HG03139 (cell line): ENCODE data around the gene LSM10.
A peak's percentile ranks its signal among the peaks of the same experiment; 100 is the strongest.

Experiments used
- ATAC-seq: cut with Tn5 transposase; IDR thresholded peaks from one replicate; pipeline ENCODE4 v1.9.1; 2021; ENCODE audit not compliant: unreplicated experiment

LSM10 gene

GRCh38 chr1:36397378-36398230 is at the start of gene LSM10:
Gene LSM10, minus strand, starts transcription at chr1:36397908. Its CDS starts 3,779 bp downstream, at chr1:36394129.
- ATAC-seq, result peak; percentile 82

GRCh38 chr1:36447450-36447849 is 49.7 kb upstream of the LSM10 start:
- ATAC-seq, result no peak

GRCh38 chr1:36446746-36447145 is 49.0 kb upstream of the LSM10 start:
- no peak for ATAC-seq

GRCh38 chr1:36446271-36446670 is 48.6 kb upstream of the LSM10 start:
- ATAC-seq, result no peak

- no peak for ATAC-seq
These were observed 45.6 kb upstream of the LSM10 start for GRCh38 chr1:36443297-36443696.

- no peak for ATAC-seq
These were observed 44.6 kb upstream of the LSM10 start for GRCh38 chr1:36442337-36442736.

GRCh38 chr1:36440646-36441045 is 42.9 kb upstream of the LSM10 start:
- no peak for ATAC-seq

- ATAC-seq, result no peak
These were observed 42.3 kb upstream of the LSM10 start for GRCh38 chr1:36440044-36440443.

GRCh38 chr1:36438715-36439114 is 41.0 kb upstream of the LSM10 start:
- no peak for ATAC-seq

- no peak for ATAC-seq
These were observed 39.1 kb upstream of the LSM10 start for GRCh38 chr1:36436821-36437220.

GRCh38 chr1:36433102-36433501 is 35.4 kb upstream of the LSM10 start:
- ATAC-seq, result no peak

- no peak for ATAC-seq
These were observed 34.9 kb upstream of the LSM10 start for GRCh38 chr1:36432616-36433015.

GRCh38 chr1:36425791-36426190 is 28.1 kb upstream of the LSM10 start:
- ATAC-seq, result no peak

- ATAC-seq, result no peak
These were observed 23.9 kb upstream of the LSM10 start for GRCh38 chr1:36421649-36422048.

GRCh38 chr1:36420836-36421317 is 23.2 kb upstream of the LSM10 start:
- no peak for ATAC-seq

- ATAC-seq, result no peak
These were observed 22.7 kb upstream of the LSM10 start for GRCh38 chr1:36420409-36420808.

GRCh38 chr1:36419569-36419968 is 21.9 kb upstream of the LSM10 start:
- ATAC-seq, result no peak

- no peak for ATAC-seq
These were observed 21.4 kb upstream of the LSM10 start for GRCh38 chr1:36419140-36419539.

- no peak for ATAC-seq
These were observed 20.2 kb upstream of the LSM10 start for GRCh38 chr1:36417931-36418330.

- ATAC-seq, result no peak
These were observed 18.1 kb upstream of the LSM10 start for GRCh38 chr1:36415661-36416326.

GRCh38 chr1:36414384-36414783 is 16.7 kb upstream of the LSM10 start:
- ATAC-seq, result no peak
